Uterus (tissue), 4 donors: ENCODE measurements around the gene STXBP5. TPM values are rescaled to one million over a fixed set of nuclear protein-coding genes. Genes with fewer than 3 reads are reported as not detected.

ENCODE experiments used
- DNase-seq, 2 donors: peaks; one replicate each; pipeline ENCODE4 v3.0.0-alpha.2; 2019 to 2020
- H3K27ac ChIP-seq, 2 donors: fragments of 200-600 bp; sonication (generic); 1 replicate in 1 of 2; 2 replicates in 1 of 2; pipeline ENCODE4 v1.5.1; 2016 to 2018
- H3K27me3 ChIP-seq, 2 donors: fragments of 200-600 bp; sonication (generic); one replicate each; pipeline ENCODE4 v1.5.1; 2018 to 2019; ENCODE audit warnings: control low read depth in 1 of 2
- H3K36me3 ChIP-seq, 2 donors: fragments of 200-600 bp; sonication (generic); one replicate each; pipeline ENCODE4 v1.5.1; 2019; ENCODE audit warnings: control low read depth in 1 of 2
- H3K4me1 ChIP-seq, 2 donors: fragments of 200-600 bp; sonication (generic); one replicate each; pipeline ENCODE4 v1.5.1; 2018 to 2019; ENCODE audit warnings: control low read depth in 1 of 2
- H3K4me3 ChIP-seq, 2 donors: fragments of 200-600 bp; sonication (generic); 1 replicate in 1 of 2; 2 replicates in 1 of 2; pipeline ENCODE4 v1.5.1; 2018 to 2019; ENCODE audit warnings: mild to moderate bottlenecking in 1 of 2
- H3K9me3 ChIP-seq, 2 donors: fragments of 200-600 bp; sonication (generic); one replicate each; pipeline ENCODE4 v1.5.1; 2019; ENCODE audit warnings: control low read depth in 1 of 2
- POLR2A ChIP-seq, 2 donors: fragments of 450-650 bp; IDR thresholded peaks; one replicate each; pipeline ENCODE4 v1.6.1; 2016; ENCODE audit warnings: antibody characterized with exemption in 2 of 2, mild to moderate bottlenecking in 1 of 2, moderate library complexity in 1 of 2
- intact Hi-C: fragments of 100-400 bp; cut with DNase I; formaldehyde crosslinking; loops from one replicate; pipeline ENCODE4 v1.15.1; 2023; ENCODE audit warnings: low total_unique reads
- total RNA-seq, 4 donors: library from RNA; depleted of rRNA in 3 of 4; stranded (reverse); fragments of >200 nt in 3 of 4; gene quantifications; one replicate each; pipeline versions ENCODE4 v1.1.0 to v1.2.4, GENCODE V29; 2014 to 2023
- TF ChIP-seq, protein P1 (sequence below), 4 experiments: fragments of 200-600 bp in 2 of 4; fragments of 450-650 bp in 2 of 4; sonication (generic) in 2 of 4; IDR thresholded peaks; one replicate each; pipeline ENCODE4 v1.5.1; 2016 to 2019; ENCODE audit warnings: antibody characterized with exemption in 4 of 4, mild to moderate bottlenecking in 2 of 4, moderate library complexity in 1 of 4
- donor health status: DM: yes; HTN: yes; CAD: no.

Gene STXBP5
- total RNA-seq, 4 donors from 2014 or later: 28.9 to 80.2 (median 36.9) TPM

GRCh38 chr6:147209762-147210449, 5.7 kb downstream of the STXBP5 start:
- Histone ChIP-seq H3K36me3 (no peaks in the 10 kb centered on the region), H3K27me3 (no peaks in the 10 kb centered on the region), H3K27ac (peak overlapping the region; percentile 9 to 22), H3K9me3 (no peaks in the 10 kb centered on the region), H3K4me3 (no peak overlapping the region), H3K4me1 (peaks cover 0 to 4% of the 10 kb centered on the region in 2 donors)
- TF ChIP-seq, protein P1, sequence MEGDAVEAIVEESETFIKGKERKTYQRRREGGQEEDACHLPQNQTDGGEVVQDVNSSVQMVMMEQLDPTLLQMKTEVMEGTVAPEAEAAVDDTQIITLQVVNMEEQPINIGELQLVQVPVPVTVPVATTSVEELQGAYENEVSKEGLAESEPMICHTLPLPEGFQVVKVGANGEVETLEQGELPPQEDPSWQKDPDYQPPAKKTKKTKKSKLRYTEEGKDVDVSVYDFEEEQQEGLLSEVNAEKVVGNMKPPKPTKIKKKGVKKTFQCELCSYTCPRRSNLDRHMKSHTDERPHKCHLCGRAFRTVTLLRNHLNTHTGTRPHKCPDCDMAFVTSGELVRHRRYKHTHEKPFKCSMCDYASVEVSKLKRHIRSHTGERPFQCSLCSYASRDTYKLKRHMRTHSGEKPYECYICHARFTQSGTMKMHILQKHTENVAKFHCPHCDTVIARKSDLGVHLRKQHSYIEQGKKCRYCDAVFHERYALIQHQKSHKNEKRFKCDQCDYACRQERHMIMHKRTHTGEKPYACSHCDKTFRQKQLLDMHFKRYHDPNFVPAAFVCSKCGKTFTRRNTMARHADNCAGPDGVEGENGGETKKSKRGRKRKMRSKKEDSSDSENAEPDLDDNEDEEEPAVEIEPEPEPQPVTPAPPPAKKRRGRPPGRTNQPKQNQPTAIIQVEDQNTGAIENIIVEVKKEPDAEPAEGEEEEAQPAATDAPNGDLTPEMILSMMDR (IDR thresholded peaks at IDR 0.05): no peak
- DNase-seq: no peak
- intact Hi-C loops: no loop called here

- TF ChIP-seq, protein P1 (IDR thresholded peaks at IDR 0.05): no peak
- no peak for TF ChIP-seq POLR2A (IDR thresholded peaks at IDR 0.05)
- Histone ChIP-seq H3K4me3 (no peak overlapping the region), H3K36me3 (no peaks in the 10 kb centered on the region), H3K27ac (no peak overlapping the region), H3K27me3 (no peaks in the 10 kb centered on the region), H3K9me3 (no peaks in the 10 kb centered on the region), H3K4me1 (no peaks in the 10 kb centered on the region)
- DNase-seq: no peak
- intact Hi-C loops: no loop called here
Observed at GRCh38 chr6:147211349-147211748, 7.1 kb downstream of the STXBP5 start.

DNA sequence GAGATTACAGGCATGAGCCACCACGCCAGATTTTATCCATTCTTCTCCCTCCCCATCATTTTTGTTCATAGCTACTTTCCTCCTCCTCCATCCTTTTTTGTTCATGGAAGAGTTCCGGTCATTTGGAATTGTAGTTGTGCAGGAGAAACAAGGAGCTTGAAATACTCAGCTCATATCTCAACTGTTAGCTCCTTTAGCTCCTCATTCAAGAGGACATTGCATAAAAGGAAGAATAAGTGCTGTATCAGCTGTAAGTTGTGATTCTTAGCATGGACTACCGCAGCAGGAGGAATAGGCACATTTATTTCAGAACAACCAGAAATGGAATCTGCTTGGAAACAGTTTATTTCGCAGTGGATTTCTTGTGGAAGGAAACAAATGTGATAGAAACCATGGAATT, 7.6 kb downstream of the STXBP5 start:
- Histone ChIP-seq H3K4me1 (no peaks in the 10 kb centered on the region), H3K27ac (no peak overlapping the region), H3K27me3 (no peaks in the 10 kb centered on the region), H3K4me3 (no peak overlapping the region), H3K9me3 (no peaks in the 10 kb centered on the region), H3K36me3 (no peaks in the 10 kb centered on the region)
- intact Hi-C loops: no loop called here
- no peak for DNase-seq
- TF ChIP-seq, protein P1 (IDR thresholded peaks at IDR 0.05): no peak
- no peak for TF ChIP-seq POLR2A (IDR thresholded peaks at IDR 0.05)

GRCh38 chr6:147212622-147213021, 8.4 kb downstream of the STXBP5 start:
- Histone ChIP-seq H3K27me3 (no peaks in the 10 kb centered on the region), H3K9me3 (no peaks in the 10 kb centered on the region), H3K4me1 (no peaks in the 10 kb centered on the region), H3K4me3 (no peak overlapping the region), H3K36me3 (no peaks in the 10 kb centered on the region), H3K27ac (no peak overlapping the region)
- no peak for TF ChIP-seq POLR2A (IDR thresholded peaks at IDR 0.05)
- TF ChIP-seq, protein P1 (IDR thresholded peaks at IDR 0.05): no peak
- DNase-seq: no peak
- intact Hi-C loops: no loop called here

- intact Hi-C loops: no loop called here
- DNase-seq: no peak
- Histone ChIP-seq H3K27ac (no peak overlapping the region), H3K4me3 (no peak overlapping the region), H3K4me1 (no peaks in the 10 kb centered on the region), H3K9me3 (no peaks in the 10 kb centered on the region), H3K36me3 (no peaks in the 10 kb centered on the region), H3K27me3 (no peaks in the 10 kb centered on the region)
- TF ChIP-seq, protein P1 (IDR thresholded peaks at IDR 0.05): no peak
- TF ChIP-seq POLR2A (IDR thresholded peaks at IDR 0.05): no peak
Observed at GRCh38 chr6:147213772-147214171, 9.6 kb downstream of the STXBP5 start.
